Endothelial cell (in vitro differentiated cells): Measurements from ENCODE around the gene MYOF. TPM values are rescaled to one million over a fixed set of nuclear protein-coding genes. Genes with fewer than 3 reads are reported as not detected.

Source experiments
- DNase-seq: peaks from one replicate; pipeline ENCODE4 v3.0.0; 2021; ENCODE audit warnings: low spot score
- H3K27ac Mint-ChIP-seq: one replicate; pipeline ENCODE4 v1.8.0; 2021; ENCODE audit warnings: mixed read lengths, inconsistent platforms; ENCODE audit not compliant: unreplicated experiment
- H3K27me3 Mint-ChIP-seq: one replicate; pipeline ENCODE4 v1.8.0; 2021; ENCODE audit warnings: mild to moderate bottlenecking, moderate library complexity, mixed read lengths, inconsistent platforms; ENCODE audit not compliant: unreplicated experiment
- H3K36me3 Mint-ChIP-seq: one replicate; pipeline ENCODE4 v1.8.0; 2021; ENCODE audit warnings: mild to moderate bottlenecking, low read depth, mixed read lengths, inconsistent platforms; ENCODE audit not compliant: unreplicated experiment
- H3K4me1 Mint-ChIP-seq: one replicate; pipeline ENCODE4 v1.8.0; 2021; ENCODE audit warnings: mild to moderate bottlenecking, mixed read lengths, inconsistent platforms; ENCODE audit not compliant: unreplicated experiment
- H3K4me3 Mint-ChIP-seq: one replicate; pipeline ENCODE4 v1.8.0; 2021; ENCODE audit warnings: mild to moderate bottlenecking, mixed read lengths, inconsistent platforms; ENCODE audit not compliant: unreplicated experiment
- H3K9me3 Mint-ChIP-seq: one replicate; pipeline ENCODE4 v1.8.0; 2021; ENCODE audit warnings: mixed read lengths, inconsistent platforms; ENCODE audit not compliant: unreplicated experiment
- CTCF ChIP-seq: fragments of 200-600 bp; sonication (generic); IDR thresholded peaks from one replicate; pipeline ENCODE4 v1.5.0; 2021; ENCODE audit warnings: antibody characterized with exemption; ENCODE audit not compliant: unreplicated experiment
- total RNA-seq: library from RNA; stranded (reverse); fragmentation: NEBNext Ultra II Directional; extraction: Animal tissue kit (Norgen Biotek cat#: 25700); gene quantifications from one replicate; pipeline ENCODE4 v1.2.1, GENCODE V29; 2021; ENCODE audit not compliant: unreplicated experiment

MYOF gene
- total RNA-seq, 1 donor from 2014 or later: 12.4 TPM

GRCh38 chr10:93385345-93385744 is 96.8 kb downstream of the MYOF start:
- Mint-ChIP-seq H3K27me3 (no peaks in the 10 kb centered on the region), H3K27ac (no peak overlapping the region), H3K9me3 (no peaks in the 10 kb centered on the region), H3K4me3 (no peak overlapping the region), H3K36me3 (no peaks in the 10 kb centered on the region), H3K4me1 (peaks cover 9% of the 10 kb centered on the region)
- TF ChIP-seq CTCF: no peak
- DNase-seq: no peak

- no peak overlapping the region for H3K27ac Mint-ChIP-seq
- peaks cover 16% of the 10 kb centered on the region for H3K4me1 Mint-ChIP-seq
- no peaks in the 10 kb centered on the region for H3K27me3 Mint-ChIP-seq
- DNase-seq: no peak
- no peak overlapping the region for H3K4me3 Mint-ChIP-seq
- no peaks in the 10 kb centered on the region for H3K36me3 Mint-ChIP-seq
- no peaks in the 10 kb centered on the region for H3K9me3 Mint-ChIP-seq
- no peak for TF ChIP-seq CTCF
These were observed 98.1 kb downstream of the MYOF start for GRCh38 chr10:93384006-93384405.

- H3K4me3 Mint-ChIP-seq: no peak overlapping the region
- H3K36me3 Mint-ChIP-seq: no peaks in the 10 kb centered on the region
- H3K27me3 Mint-ChIP-seq: no peaks in the 10 kb centered on the region
- peaks cover 20% of the 10 kb centered on the region for H3K4me1 Mint-ChIP-seq
- no peak for DNase-seq
- no peak overlapping the region for H3K27ac Mint-ChIP-seq
- no peaks in the 10 kb centered on the region for H3K9me3 Mint-ChIP-seq
- TF ChIP-seq CTCF: no peak
These were observed 98.6 kb downstream of the MYOF start for GRCh38 chr10:93383562-93383981.

GRCh38 chr10:93379731-93380575 is 102.2 kb downstream of the MYOF start:
- Mint-ChIP-seq H3K36me3 (no peaks in the 10 kb centered on the region), H3K4me3 (no peak overlapping the region), H3K4me1 (peaks cover 26% of the 10 kb centered on the region), H3K9me3 (no peaks in the 10 kb centered on the region), H3K27ac (peak overlapping the region; percentile 40), H3K27me3 (no peaks in the 10 kb centered on the region)
- DNase-seq: no peak
- no peak for TF ChIP-seq CTCF

- TF ChIP-seq CTCF: no peak
- DNase-seq: no peak
- no peaks in the 10 kb centered on the region for H3K27me3 Mint-ChIP-seq
- peaks cover 5% of the 10 kb centered on the region for H3K36me3 Mint-ChIP-seq
- no peak overlapping the region for H3K4me3 Mint-ChIP-seq
- H3K9me3 Mint-ChIP-seq: no peaks in the 10 kb centered on the region
- peaks cover 26% of the 10 kb centered on the region for H3K4me1 Mint-ChIP-seq
- H3K27ac Mint-ChIP-seq: peak overlapping the region; percentile 80
These were observed 103.0 kb downstream of the MYOF start for GRCh38 chr10:93378997-93379730.
